Right atrium auricular region (tissue), 2 donors: ENCODE data around the gene SMIM33. TPM values are rescaled to one million over a fixed set of nuclear protein-coding genes. Genes with fewer than 3 reads are reported as not detected.
A peak's percentile ranks its signal among the peaks of the same experiment; 100 is the strongest.

Experiments used
- DNase-seq: peaks from one replicate; pipeline ENCODE4 v3.0.0-alpha.2; 2019; ENCODE audit warnings: low spot score
- H3K27ac ChIP-seq, 2 donors: fragments of 200-600 bp; sonication (generic); 1 replicate in 1 of 2; 2 replicates in 1 of 2; pipeline ENCODE4 v1.5.1; 2016 to 2019
- H3K27me3 ChIP-seq, 2 donors: fragments of 200-600 bp; sonication (generic); one replicate each; pipeline versions ENCODE4 v1.5.1 to v1.6.0; 2017 to 2019
- H3K36me3 ChIP-seq: fragments of 200-600 bp; sonication (generic); one replicate; pipeline ENCODE4 v1.5.1; 2016
- H3K4me1 ChIP-seq, 2 donors: fragments of 200-600 bp; sonication (generic); one replicate each; pipeline versions ENCODE4 v1.5.1 to v1.6.0; 2017 to 2019
- H3K4me3 ChIP-seq, 2 donors: fragments of 200-600 bp; sonication (generic); 1 replicate in 1 of 2; 2 replicates in 1 of 2; pipeline ENCODE4 v1.5.1; 2017 to 2019; ENCODE audit warnings: mild to moderate bottlenecking in 1 of 2, moderate library complexity in 1 of 2
- H3K9me3 ChIP-seq, 2 donors: fragments of 200-600 bp; sonication (generic); one replicate each; pipeline ENCODE4 v1.5.1; 2019
- total RNA-seq, 2 donors: library from RNA; depleted of rRNA; stranded (reverse); fragments of >200 nt; gene quantifications; one replicate each; pipeline ENCODE4 v1.1.0, GENCODE V29; 2016
- TF ChIP-seq, protein P1 (sequence below), 2 donors: fragments of 200-600 bp; sonication (generic); IDR thresholded peaks; one replicate each; pipeline ENCODE4 v1.5.1; 2019; ENCODE audit warnings: antibody characterized with exemption in 2 of 2

SMIM33 gene
- total RNA-seq, 2 donors from 2014 or later: not detected

DNA sequence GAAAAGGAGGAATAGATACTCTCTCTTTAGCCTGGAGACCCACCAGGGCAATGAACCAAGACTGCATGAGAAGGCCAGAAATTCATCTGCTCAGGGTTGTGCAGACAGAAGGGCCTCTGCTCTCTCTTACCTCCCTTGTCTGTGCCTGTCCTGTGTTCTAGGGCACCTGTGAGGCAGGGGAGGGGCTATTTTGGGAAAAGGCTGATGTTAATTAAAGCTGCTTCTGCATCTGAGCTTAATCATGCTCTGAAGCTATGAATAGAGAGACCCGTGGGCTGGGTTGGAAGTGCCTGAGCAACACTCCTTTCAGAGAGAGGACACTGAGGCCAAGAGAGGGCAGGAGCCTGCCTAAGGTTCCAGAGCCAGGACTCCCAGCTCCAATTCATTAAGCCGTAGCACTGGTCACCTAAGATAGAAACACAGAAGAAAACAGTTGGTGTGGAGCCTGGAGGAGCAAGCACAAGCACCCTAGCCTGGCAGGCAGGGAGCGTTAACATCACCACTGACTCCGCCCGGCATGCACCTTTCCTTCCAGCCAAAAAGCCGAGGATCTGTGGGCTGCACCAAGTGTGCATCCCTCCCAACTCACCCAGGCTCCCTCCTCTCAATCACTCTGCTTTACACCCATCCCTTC, 43.2 kb downstream of the SMIM33 start:
- Histone ChIP-seq H3K4me1 (peaks cover 0 to 21% of the 10 kb centered on the region in 2 donors), H3K36me3 (no peaks in the 10 kb centered on the region), H3K4me3 (no peak overlapping the region), H3K27ac (no peak overlapping the region), H3K9me3 (no peaks in the 10 kb centered on the region), H3K27me3 (no peaks in the 10 kb centered on the region)
- TF ChIP-seq, protein P1, sequence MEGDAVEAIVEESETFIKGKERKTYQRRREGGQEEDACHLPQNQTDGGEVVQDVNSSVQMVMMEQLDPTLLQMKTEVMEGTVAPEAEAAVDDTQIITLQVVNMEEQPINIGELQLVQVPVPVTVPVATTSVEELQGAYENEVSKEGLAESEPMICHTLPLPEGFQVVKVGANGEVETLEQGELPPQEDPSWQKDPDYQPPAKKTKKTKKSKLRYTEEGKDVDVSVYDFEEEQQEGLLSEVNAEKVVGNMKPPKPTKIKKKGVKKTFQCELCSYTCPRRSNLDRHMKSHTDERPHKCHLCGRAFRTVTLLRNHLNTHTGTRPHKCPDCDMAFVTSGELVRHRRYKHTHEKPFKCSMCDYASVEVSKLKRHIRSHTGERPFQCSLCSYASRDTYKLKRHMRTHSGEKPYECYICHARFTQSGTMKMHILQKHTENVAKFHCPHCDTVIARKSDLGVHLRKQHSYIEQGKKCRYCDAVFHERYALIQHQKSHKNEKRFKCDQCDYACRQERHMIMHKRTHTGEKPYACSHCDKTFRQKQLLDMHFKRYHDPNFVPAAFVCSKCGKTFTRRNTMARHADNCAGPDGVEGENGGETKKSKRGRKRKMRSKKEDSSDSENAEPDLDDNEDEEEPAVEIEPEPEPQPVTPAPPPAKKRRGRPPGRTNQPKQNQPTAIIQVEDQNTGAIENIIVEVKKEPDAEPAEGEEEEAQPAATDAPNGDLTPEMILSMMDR (IDR thresholded peaks at IDR 0.05): no peak
- no peak for DNase-seq

DNA sequence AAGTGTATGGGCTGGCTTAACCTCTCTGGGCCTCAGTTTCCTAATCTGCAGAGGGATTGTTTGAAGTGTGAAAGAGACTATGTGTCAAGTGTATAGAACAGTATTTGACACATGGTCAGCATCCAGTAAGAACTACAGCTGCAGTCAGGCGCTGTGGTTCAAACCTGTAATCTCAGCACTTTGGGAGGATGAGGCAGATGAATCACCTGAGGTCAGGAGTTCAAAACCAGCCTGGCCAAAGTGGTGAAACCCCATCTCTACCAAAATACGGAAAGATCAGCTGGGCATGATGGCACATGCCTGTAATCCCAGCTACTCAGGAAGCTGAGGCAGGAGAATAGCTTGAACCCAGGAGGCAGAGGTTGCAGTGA, 43.7 kb downstream of the SMIM33 start:
- Histone ChIP-seq H3K4me1 (peaks cover 0 to 21% of the 10 kb centered on the region in 2 donors), H3K36me3 (no peaks in the 10 kb centered on the region), H3K27me3 (no peaks in the 10 kb centered on the region), H3K4me3 (no peak overlapping the region), H3K9me3 (no peaks in the 10 kb centered on the region), H3K27ac (no peak overlapping the region)
- TF ChIP-seq, protein P1 (IDR thresholded peaks at IDR 0.05): no peak
- no peak for DNase-seq

DNA sequence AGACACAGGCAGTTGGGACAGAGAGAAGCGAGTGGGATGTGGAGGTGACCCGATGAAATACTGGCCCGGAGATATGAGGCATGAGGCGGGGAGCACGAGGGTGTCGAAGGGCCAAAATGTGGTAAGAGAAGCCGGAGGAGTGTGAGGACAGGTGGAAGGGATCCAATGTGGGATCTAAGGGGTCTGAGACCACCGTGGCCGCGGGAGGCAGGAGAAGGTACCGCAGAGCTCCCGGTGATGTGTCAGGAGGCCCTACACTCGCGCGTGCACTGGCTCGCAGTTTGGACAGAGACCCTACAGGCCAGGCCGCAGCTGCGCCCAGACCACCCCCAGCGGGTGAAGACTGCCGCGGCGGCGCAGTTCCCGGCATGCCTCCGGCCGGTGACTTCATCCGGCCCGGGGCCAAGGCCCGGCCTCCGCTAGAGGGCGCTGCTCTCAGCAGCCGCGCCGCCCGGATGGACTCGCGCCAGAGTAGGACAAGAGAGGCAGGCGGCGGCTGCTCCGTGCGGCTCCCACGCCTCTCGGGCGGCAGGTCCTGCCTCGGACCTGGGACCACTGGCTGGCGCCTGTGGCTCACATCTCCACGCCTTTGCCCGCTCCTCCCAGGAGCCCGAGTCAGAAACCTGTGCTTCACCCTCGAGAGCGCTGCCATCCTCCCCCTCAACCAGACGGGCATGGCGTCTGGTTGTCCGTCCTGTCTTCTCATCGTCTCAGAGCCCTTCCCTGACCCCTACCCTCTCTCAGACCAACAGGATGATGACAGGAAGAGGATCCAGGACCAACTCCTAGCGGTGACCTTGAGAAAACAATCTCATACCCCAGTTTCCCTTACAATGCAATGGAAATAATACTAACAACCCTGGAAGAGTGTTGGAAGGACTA, 47.1 kb downstream of the SMIM33 start:
- H3K9me3 ChIP-seq: no peaks in the 10 kb centered on the region
- TF ChIP-seq, protein P1 (IDR thresholded peaks at IDR 0.05): peak; percentile 97
- peak overlapping the region; percentile 41 to 55 for H3K4me3 ChIP-seq
- DNase-seq: peak; percentile 92
- no peaks in the 10 kb centered on the region for H3K27me3 ChIP-seq
- peak overlapping the region; percentile 86 to 89 for H3K27ac ChIP-seq
- H3K4me1 ChIP-seq: peaks cover 0 to 21% of the 10 kb centered on the region in 2 donors
- no peaks in the 10 kb centered on the region for H3K36me3 ChIP-seq

Other genes with a start within 250 kb of the SMIM33 start
- gene MATR3, start 177.3 kb upstream of the SMIM33 start, total RNA-seq: 100 to 1,000 TPM; 131 to 159 TPM
- 100 to 1,000 TPM in 1 of 2 donors, 10 to 100 TPM in 1; 97.6 to 156 TPM for gene PAIP2, start 129.2 kb upstream of the SMIM33 start, total RNA-seq
- not detected for gene SLC23A1, start 87.7 kb upstream of the SMIM33 start, total RNA-seq
- 1 to 10 TPM in 1 of 2 donors, under 1 TPM in 1; 0.70 to 1.3 TPM for gene MZB1, start 81.1 kb upstream of the SMIM33 start, total RNA-seq
- gene PROB1, start 75.9 kb upstream of the SMIM33 start, total RNA-seq: 10 to 100 TPM; 15.8 to 28.6 TPM
- 10 to 100 TPM in 1 of 2 donors, 1 to 10 TPM in 1; 9.5 to 29.7 TPM for gene SPATA24, start 66.9 kb upstream of the SMIM33 start, total RNA-seq
- 1 to 10 TPM; 5.9 to 8.5 TPM for gene DNAJC18, start 31.5 kb upstream of the SMIM33 start, total RNA-seq
- 10 to 100 TPM; 30.1 to 35.4 TPM for gene ECSCR, start 8.3 kb upstream of the SMIM33 start, total RNA-seq
- gene STING1, start 11.8 kb downstream of the SMIM33 start, total RNA-seq: 100 to 1,000 TPM in 1 of 2 donors, 10 to 100 TPM in 1; 80.0 to 123 TPM
- gene UBE2D2, start 90.3 kb downstream of the SMIM33 start, total RNA-seq: 10 to 100 TPM; 54.3 to 73.6 TPM
- 10 to 100 TPM; 57.9 to 59.5 TPM for gene CXXC5, start 177.3 kb downstream of the SMIM33 start, total RNA-seq